Stomach (tissue), 9 donors: ENCODE results near the gene VPS37C. TPM values are rescaled to one million over a fixed set of nuclear protein-coding genes. Genes with fewer than 3 reads are reported as not detected.

Experiments used
- DNase-seq, 2 donors: peaks; one replicate each; pipeline versions ENCODE4 v3.0.0 to v3.0.0-alpha.2; 2013 to 2019
- H3K27ac ChIP-seq, 5 donors: fragments of 200-600 bp in 4 of 5; sonication (generic) in 4 of 5; one replicate each; pipeline ENCODE4 v1.5.1; 2013 to 2019; ENCODE audit warnings: mild to moderate bottlenecking in 1 of 5, moderate library complexity in 1 of 5
- H3K27me3 ChIP-seq, 3 donors: fragments of 200-600 bp; sonication (generic); one replicate each; pipeline ENCODE4 v1.5.1; 2017 to 2019; ENCODE audit warnings: mixed run types in 1 of 3
- H3K36me3 ChIP-seq, 4 donors: fragments of 200-600 bp; sonication (generic); 1 replicate in 3 of 4; 2 replicates in 1 of 4; pipeline ENCODE4 v1.5.1; 2016 to 2019
- H3K4me1 ChIP-seq, 4 donors: fragments of 200-600 bp; sonication (generic); one replicate each; pipeline ENCODE4 v1.5.1; 2016 to 2019
- H3K4me3 ChIP-seq, 4 donors: fragments of 200-600 bp; sonication (generic) in 3 of 4; one replicate each; pipeline ENCODE4 v1.5.1; 2016 to 2019; ENCODE audit warnings: mild to moderate bottlenecking in 1 of 4
- H3K9me3 ChIP-seq, 4 donors: fragments of 200-600 bp; sonication (generic); one replicate each; pipeline ENCODE4 v1.5.1; 2016 to 2019
- CTCF ChIP-seq, 7 experiments: fragments of 450-650 bp in 4 of 7; fragments of 200-600 bp in 3 of 7; sonication (generic) in 3 of 7; IDR thresholded peaks; one replicate each; pipeline ENCODE4 v1.5.1; 2016 to 2019; ENCODE audit warnings: antibody characterized with exemption in 7 of 7, control low read depth in 2 of 7, mild to moderate bottlenecking in 1 of 7
- EP300 ChIP-seq: sonication (generic); formaldehyde crosslinking; IDR thresholded peaks from one replicate; pipeline ENCODE4 v1.6.1; 2017; ENCODE audit warnings: antibody characterized with exemption
- POLR2A ChIP-seq, 4 donors: fragments of 450-650 bp; IDR thresholded peaks; one replicate each; pipeline ENCODE4 v1.6.1; 2016; ENCODE audit warnings: antibody characterized with exemption in 4 of 4, control low read depth in 2 of 4, mild to moderate bottlenecking in 1 of 4, moderate library complexity in 1 of 4
- POLR2AphosphoS5 ChIP-seq, 3 donors: sonication (generic); formaldehyde crosslinking; IDR thresholded peaks; one replicate each; pipeline ENCODE4 v1.6.1; 2016; ENCODE audit warnings: antibody characterized with exemption in 3 of 3
- WGBS, 5 donors: extraction: QIAGEN DNeasy Blood & Tissue Kit in 3 of 5; methylation state at CpG; one replicate each; pipeline versions ENCODE4 v1.1.5 to v1.1.7; 2013 to 2018; 5-methylcytosine and 5-hydroxymethylcytosine counted together
- intact Hi-C: fragments of 100-400 bp; cut with DNase I; formaldehyde crosslinking; loops from one replicate; pipeline ENCODE4 v1.15.1; 2023; ENCODE audit warnings: low total_unique reads
- polyA plus RNA-seq, 3 donors: library from polyadenylated mRNA; stranded (reverse); fragments of 200-250 nt; gene quantifications; one replicate each; pipeline ENCODE4 v1.2.3, GENCODE V29; 2013
- total RNA-seq, 5 donors: library from RNA; depleted of rRNA; stranded (reverse); fragments of >200 nt; gene quantifications; one replicate each; pipeline versions ENCODE4 v1.1.0 to v1.2.3, GENCODE V29; 2014 to 2016
- donor health status: healthy with polysubstance abuse.
- donor health status: Bipolar disorder and iron deficiency.
- donor health status: healthy.

The VPS37C gene
- total and polyA plus RNA-seq, 8 donors: 6.4 to 53.6 (median 27.7) TPM

GRCh38 chr11:61138935-61139334 is 22.3 kb downstream of the VPS37C start:
- no peak overlapping the region for H3K4me3 ChIP-seq
- peak overlapping the region in 2 of 5 donors; percentile 2 to 70 for H3K27ac ChIP-seq
- intact Hi-C loops: no loop called here
- TF ChIP-seq CTCF (IDR thresholded peaks at IDR 0.05): no peak
- TF ChIP-seq POLR2AphosphoS5 (IDR thresholded peaks at IDR 0.05): no peak
- no peak for TF ChIP-seq POLR2A (IDR thresholded peaks at IDR 0.05)
- TF ChIP-seq EP300: no peak
- H3K36me3 ChIP-seq: peaks cover 20 to 45% (median 38%) of the 10 kb centered on the region in 4 donors
- H3K9me3 ChIP-seq: no peaks in the 10 kb centered on the region
- no peaks in the 10 kb centered on the region for H3K27me3 ChIP-seq
- WGBS, 5 donors: 43 to 61% (median 49%) methylated on average over 6 to 7 of the region's 7 CpGs
- H3K4me1 ChIP-seq: peaks cover 18 to 49% (median 36%) of the 10 kb centered on the region in 4 donors
- DNase-seq: no peak

- Histone ChIP-seq H3K27ac (no peak overlapping the region), H3K36me3 (peaks cover 32 to 76% (median 67%) of the 10 kb centered on the region in 4 donors), H3K9me3 (no peaks in the 10 kb centered on the region), H3K27me3 (no peaks in the 10 kb centered on the region), H3K4me1 (peaks cover 9 to 46% (median 20%) of the 10 kb centered on the region in 4 donors), H3K4me3 (no peak overlapping the region)
- no peak for TF ChIP-seq POLR2AphosphoS5 (IDR thresholded peaks at IDR 0.05)
- WGBS, 5 donors: 75 to 92% (median 85%) methylated on average over 8 to 12 of the region's 12 CpGs
- no peak for DNase-seq
- intact Hi-C loops: no loop called here
Observed at GRCh38 chr11:61134801-61135257, 26.4 kb downstream of the VPS37C start.

GRCh38 chr11:61133956-61134662 is 27.1 kb downstream of the VPS37C start:
- intact Hi-C loops: no loop called here

GRCh38 chr11:61133145-61133544 is 28.1 kb downstream of the VPS37C start:
- Histone ChIP-seq H3K4me1 (peaks cover 13 to 36% (median 18%) of the 10 kb centered on the region in 4 donors), H3K27me3 (no peaks in the 10 kb centered on the region), H3K36me3 (peaks cover 29 to 80% (median 70%) of the 10 kb centered on the region in 4 donors), H3K4me3 (no peak overlapping the region), H3K27ac (peak overlapping the region in 2 of 5 donors; percentile 5 to 48), H3K9me3 (no peaks in the 10 kb centered on the region)
- DNase-seq: no peak
- intact Hi-C loops: no loop called here
- WGBS, 5 donors: 81 to 91% (median 87%) methylated on average over 7 of the region's 7 CpGs
- TF ChIP-seq POLR2A (IDR thresholded peaks at IDR 0.05) (no peak), EP300 (no peak)

More at GRCh38 chr11:61133956-61134662, 27.1 kb downstream of the VPS37C start:
- no peak overlapping the region for H3K27ac ChIP-seq
- DNase-seq: no peak
- H3K9me3 ChIP-seq: no peaks in the 10 kb centered on the region
- TF ChIP-seq CTCF (IDR thresholded peaks at IDR 0.05) (no peak), POLR2A (IDR thresholded peaks at IDR 0.05) (no peak), EP300 (no peak), POLR2AphosphoS5 (IDR thresholded peaks at IDR 0.05) (no peak)
- H3K27me3 ChIP-seq: no peaks in the 10 kb centered on the region
- no peak overlapping the region for H3K4me3 ChIP-seq
- WGBS, 5 donors: 82 to 91% (median 87%) methylated on average over 17 to 18 of the region's 18 CpGs
- peaks cover 13 to 45% (median 21%) of the 10 kb centered on the region in 4 donors for H3K4me1 ChIP-seq
- peaks cover 32 to 76% (median 68%) of the 10 kb centered on the region in 4 donors for H3K36me3 ChIP-seq

- H3K9me3 ChIP-seq: no peaks in the 10 kb centered on the region
- TF ChIP-seq CTCF (IDR thresholded peaks at IDR 0.05) (no peak), POLR2AphosphoS5 (IDR thresholded peaks at IDR 0.05) (no peak), EP300 (no peak), POLR2A (IDR thresholded peaks at IDR 0.05) (no peak)
- 80 to 87% (median 85%) methylated on average over 5 of the region's 5 CpGs for WGBS, 5 donors
- H3K4me1 ChIP-seq: peaks cover 13 to 32% (median 18%) of the 10 kb centered on the region in 4 donors
- peaks cover 24 to 79% (median 70%) of the 10 kb centered on the region in 4 donors for H3K36me3 ChIP-seq
- no peaks in the 10 kb centered on the region for H3K27me3 ChIP-seq
- DNase-seq: no peak
- H3K27ac ChIP-seq: peak overlapping the region in 2 of 5 donors; percentile 5 to 48
- intact Hi-C loops: no loop called here
- H3K4me3 ChIP-seq: no peak overlapping the region
Observed at GRCh38 chr11:61132646-61133045, 28.6 kb downstream of the VPS37C start.
